Kasumi-1 (cell line): Measurements from ENCODE around the gene CLSTN2.

Experiments
- DNase-seq, 2 experiments: peaks; one replicate each; lab custom pipeline; 2025; lab: John Stamatoyannopoulos, UW

The CLSTN2 gene

DNA sequence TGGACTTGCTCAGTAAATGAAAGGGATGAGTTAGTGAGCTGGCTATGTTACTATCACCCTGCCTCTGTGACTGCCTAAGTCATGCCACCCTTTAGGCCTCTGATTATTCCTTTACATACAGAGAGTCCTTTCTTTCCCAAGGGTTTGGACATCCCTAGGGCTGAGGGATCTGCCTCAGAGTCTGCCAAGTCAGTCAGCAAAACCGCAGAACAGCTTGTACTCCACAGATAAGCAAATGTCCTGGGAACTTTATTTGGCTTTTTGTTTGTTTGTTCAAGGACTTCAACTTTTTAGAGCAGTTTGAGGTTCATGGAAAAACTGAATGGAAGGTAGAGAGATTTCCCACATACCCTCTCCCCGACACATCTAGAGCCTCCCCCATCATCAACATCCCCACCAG is 660.3 kb downstream of the CLSTN2 start:
- DNase-seq = no peak

DNA sequence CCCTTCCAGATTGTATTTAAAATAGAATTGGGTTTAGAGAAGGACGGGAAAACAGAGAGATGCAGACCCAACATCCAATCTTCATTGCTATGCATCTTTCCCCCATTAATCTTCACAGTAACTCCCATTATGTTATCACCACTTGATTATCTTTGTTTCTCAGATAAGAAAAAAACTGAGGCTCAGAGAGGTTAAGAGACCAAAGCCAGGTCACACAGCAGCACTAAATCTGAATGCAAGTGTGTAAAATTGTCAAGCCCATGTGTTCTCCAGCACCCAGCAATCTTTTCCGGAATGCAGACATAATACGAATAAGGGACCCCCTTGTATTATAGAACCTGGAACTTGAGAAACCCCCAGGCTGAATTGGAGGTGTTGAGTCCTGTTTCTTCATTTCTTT is 662.4 kb downstream of the CLSTN2 start:
- no peak for DNase-seq

DNA sequence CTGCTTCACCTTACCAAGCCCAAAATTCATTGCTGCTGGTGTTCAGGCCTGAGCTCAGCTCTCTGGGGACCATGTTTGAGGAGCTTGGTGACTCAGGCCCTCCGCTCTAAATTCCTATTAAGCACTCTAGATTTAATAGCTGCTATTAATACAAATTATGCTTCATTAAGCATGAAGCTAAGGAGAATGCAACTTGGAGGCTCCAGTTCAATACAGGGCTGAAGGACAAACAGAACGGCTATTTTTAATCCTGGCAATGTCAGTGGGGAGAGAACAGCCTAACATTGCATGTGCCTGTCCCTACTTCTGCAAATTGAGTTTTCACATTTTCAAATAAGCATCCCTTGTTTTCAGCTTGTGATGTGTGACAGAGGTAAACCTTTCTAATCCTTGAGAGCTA is 662.8 kb downstream of the CLSTN2 start:
- DNase-seq = no peak

GRCh38 chr3:140599009-140599408 is 664.0 kb downstream of the CLSTN2 start:
- no peak for DNase-seq

DNA sequence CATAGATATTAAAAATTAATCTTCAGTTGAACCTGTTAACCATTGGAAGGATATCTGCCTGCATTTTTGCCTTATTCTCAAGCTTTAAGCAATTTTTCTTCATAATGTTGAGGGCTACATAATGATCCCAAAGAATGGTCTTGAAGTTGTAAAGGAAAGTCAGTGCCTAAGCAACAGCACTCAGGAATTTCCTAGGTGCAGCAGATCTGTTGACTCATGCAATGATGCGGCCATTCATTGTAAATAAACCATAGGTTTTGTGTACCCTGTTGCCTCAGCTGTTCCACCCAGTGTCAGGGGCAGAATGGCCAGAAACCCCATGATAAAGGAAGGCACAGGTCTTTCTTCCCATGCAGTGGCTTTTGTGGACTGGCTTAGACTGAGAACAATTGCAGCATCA is 664.5 kb downstream of the CLSTN2 start:
- no peak for DNase-seq

DNA sequence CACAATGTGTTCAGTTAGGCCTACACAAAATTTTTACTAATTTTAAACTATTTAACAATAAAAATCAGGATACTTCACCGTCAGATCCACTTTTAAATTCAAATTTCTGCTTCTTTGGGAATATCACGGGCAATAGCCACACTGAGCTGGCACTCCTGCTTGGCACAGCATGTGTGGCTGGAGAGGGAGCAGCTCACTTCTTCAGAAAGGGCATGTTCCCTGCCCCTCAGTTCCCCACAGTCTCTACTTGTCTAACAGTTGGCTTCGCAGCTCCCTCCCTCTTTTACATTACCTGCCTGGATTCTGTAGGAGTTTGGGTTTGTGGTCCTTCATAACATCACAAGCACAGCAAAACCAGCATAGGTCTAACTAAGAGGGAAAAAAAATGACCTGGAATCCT is 666.9 kb downstream of the CLSTN2 start:
- DNase-seq = no peak

DNA sequence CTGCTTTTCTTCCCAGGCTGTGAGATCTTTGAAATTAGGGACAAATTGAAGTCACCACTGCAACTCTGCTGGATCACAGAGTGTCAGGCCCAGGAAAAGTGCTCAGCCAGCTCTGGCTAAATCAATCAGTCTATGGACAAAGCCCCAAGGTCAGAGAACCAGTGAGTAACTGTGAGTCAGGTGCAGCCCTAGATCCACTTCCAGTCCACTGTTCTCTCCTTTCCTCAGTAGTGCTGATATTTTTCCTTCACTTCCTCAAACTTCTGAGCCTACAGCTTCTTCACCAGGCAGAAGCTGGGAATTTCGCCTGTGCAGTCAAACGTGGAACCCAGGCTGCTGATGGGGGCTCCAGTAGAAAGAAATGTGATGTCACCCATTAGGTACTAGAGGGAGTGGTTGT is 667.8 kb downstream of the CLSTN2 start:
- no peak for DNase-seq

- DNase-seq = no peak
Measured at GRCh38 chr3:140603766-140604165, 668.8 kb downstream of the CLSTN2 start.

GRCh38 chr3:140610544-140610943 is 675.6 kb downstream of the CLSTN2 start:
- no peak for DNase-seq

DNA sequence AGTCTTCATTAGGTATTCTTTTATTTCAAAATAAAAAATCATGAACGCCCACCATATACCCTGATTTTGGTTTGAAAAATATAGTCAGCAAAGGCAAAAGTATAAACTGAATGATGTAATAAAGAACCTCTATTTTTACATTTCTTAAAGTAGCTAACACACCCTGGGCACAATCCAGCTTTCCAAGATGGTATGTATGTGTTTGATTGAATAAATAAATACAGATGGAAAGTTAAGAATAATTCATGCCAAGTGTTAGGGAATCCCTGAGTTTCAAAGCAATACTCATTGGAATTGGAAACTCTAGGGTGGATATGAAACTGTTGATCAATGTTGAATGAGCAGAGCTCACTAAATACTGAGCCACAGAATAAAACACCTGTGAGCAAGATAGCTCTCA is 679.0 kb downstream of the CLSTN2 start:
- DNase-seq = no peak

DNA sequence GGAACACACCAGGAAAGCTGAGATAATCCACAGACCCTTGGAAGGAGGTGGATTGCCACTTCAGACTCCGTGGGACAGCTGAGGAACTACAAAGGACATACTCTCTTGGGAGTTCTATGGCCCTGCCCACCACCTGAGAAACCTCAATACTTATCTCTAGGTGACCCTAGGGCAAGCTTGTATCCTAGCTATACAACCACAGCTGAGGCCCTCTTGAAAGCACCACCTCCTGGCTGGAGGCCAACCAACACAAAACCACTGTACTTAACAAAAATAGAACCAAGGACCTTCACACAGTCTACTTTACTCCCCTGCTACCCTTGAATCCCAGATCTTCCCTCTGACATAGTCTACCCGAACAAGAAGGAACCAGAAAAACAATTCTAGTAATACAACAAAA is 682.1 kb downstream of the CLSTN2 start:
- no peak for DNase-seq

- DNase-seq = no peak
Measured at GRCh38 chr3:140626856-140627255, 691.9 kb downstream of the CLSTN2 start.
